22Rv1 (cell line): ENCODE results near the gene FRA10AC1.
A peak's percentile ranks its signal among the peaks of the same experiment; 100 is the strongest.

ENCODE experiments used
- H3K27ac ChIP-seq: fragments of 450-650 bp; 2 replicates; pipeline ENCODE4 v1.5.1; 2017
- CTCF ChIP-seq: fragments of 450-650 bp; IDR thresholded peaks from 2 replicates; pipeline ENCODE4 v1.5.1; 2017; ENCODE audit warnings: mild to moderate bottlenecking
- ZFX ChIP-seq: fragments of 450-650 bp; IDR thresholded peaks from 2 replicates; pipeline ENCODE4 v1.6.1; 2017; ENCODE audit warnings: antibody characterized with exemption, borderline replicate concordance

The FRA10AC1 gene

GRCh38 chr10:93702210-93703001 lies at the start of gene FRA10AC1:
Gene FRA10AC1 (minus strand): TSS chr10:93702592. CDS start chr10:93700106, 2,486 bp downstream.
- peak; percentile 77 for TF ChIP-seq CTCF
- no peak for TF ChIP-seq ZFX
- peak within 1 kb of the TSS; percentile 80 for H3K27ac ChIP-seq

GRCh38 chr10:93751832-93752231 lies 49.4 kb upstream of the FRA10AC1 start:
- H3K27ac ChIP-seq = no peak overlapping the region
- TF ChIP-seq ZFX = no peak
- no peak for TF ChIP-seq CTCF

GRCh38 chr10:93751124-93751523 lies 48.7 kb upstream of the FRA10AC1 start:
- no peak overlapping the region for H3K27ac ChIP-seq
- no peak for TF ChIP-seq ZFX
- TF ChIP-seq CTCF = no peak

- TF ChIP-seq CTCF (no peak), ZFX (no peak)
- H3K27ac ChIP-seq = peak overlapping the region; percentile 52
These were observed 46.9 kb upstream of the FRA10AC1 start for GRCh38 chr10:93749218-93749799.

GRCh38 chr10:93746844-93747284 lies 44.5 kb upstream of the FRA10AC1 start:
- no peak overlapping the region for H3K27ac ChIP-seq
- peak; percentile 70 for TF ChIP-seq CTCF
- TF ChIP-seq ZFX = no peak

- H3K27ac ChIP-seq = no peak overlapping the region
- TF ChIP-seq ZFX = no peak
- peak; percentile 78 for TF ChIP-seq CTCF
These were observed 43.1 kb upstream of the FRA10AC1 start for GRCh38 chr10:93745408-93746065.
